Stimulated activated CD4-positive, alpha-beta T cell treated with anti-CD3 and anti-CD28 coated beads, TNF-alpha, amount 100 ng/mL, for 1 hour (primary cell): ENCODE data around the gene SPEN.

Experiments
- DNase-seq, 3 donors: peaks; one replicate each; pipeline ENCODE4 v3.0.0-alpha.2; 2020; ENCODE audit warnings: low read depth in 3 of 3, low spot score in 1 of 3

The SPEN gene

DNA sequence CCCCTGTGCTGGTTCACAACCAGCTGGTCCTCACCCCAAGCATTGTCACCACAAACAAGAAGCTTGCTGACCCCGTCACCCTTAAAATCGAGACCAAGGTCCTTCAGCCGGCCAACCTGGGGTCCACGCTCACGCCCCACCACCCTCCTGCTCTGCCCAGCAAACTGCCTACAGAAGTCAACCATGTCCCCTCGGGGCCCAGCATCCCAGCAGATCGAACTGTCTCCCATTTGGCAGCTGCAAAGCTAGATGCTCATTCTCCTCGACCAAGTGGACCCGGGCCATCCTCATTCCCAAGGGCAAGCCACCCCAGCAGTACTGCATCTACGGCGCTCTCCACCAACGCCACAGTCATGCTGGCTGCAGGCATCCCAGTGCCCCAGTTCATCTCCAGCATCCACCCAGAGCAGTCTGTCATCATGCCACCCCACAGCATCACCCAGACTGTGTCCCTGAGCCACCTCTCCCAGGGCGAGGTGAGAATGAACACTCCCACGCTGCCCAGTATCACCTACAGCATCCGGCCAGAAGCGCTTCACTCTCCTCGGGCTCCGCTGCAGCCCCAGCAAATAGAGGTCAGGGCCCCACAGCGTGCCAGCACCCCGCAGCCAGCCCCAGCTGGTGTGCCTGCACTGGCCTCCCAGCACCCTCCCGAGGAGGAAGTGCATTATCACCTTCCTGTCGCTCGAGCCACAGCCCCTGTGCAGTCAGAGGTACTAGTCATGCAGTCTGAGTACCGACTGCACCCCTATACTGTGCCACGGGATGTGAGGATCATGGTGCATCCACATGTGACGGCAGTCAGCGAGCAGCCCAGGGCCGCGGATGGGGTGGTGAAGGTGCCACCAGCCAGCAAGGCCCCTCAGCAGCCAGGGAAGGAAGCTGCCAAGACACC, 87.8 kb downstream of the SPEN start:
- DNase-seq = no peak

DNA sequence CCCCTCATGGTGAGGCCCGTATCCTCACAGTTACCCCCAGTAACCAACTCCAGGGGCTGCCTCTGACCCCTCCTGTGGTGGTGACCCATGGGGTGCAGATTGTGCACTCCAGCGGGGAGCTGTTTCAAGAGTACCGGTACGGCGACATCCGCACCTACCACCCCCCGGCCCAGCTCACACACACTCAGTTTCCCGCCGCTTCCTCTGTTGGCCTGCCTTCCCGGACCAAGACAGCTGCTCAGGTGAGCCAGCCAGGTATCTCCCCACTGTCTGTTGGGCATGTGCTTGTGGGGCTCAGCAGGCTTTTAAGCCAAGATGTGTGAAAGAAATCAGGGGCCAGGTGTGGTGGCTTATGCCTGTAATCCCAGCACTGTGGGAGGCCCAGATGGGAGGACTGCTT, 88.5 kb downstream of the SPEN start:
- DNase-seq = no peak

DNA sequence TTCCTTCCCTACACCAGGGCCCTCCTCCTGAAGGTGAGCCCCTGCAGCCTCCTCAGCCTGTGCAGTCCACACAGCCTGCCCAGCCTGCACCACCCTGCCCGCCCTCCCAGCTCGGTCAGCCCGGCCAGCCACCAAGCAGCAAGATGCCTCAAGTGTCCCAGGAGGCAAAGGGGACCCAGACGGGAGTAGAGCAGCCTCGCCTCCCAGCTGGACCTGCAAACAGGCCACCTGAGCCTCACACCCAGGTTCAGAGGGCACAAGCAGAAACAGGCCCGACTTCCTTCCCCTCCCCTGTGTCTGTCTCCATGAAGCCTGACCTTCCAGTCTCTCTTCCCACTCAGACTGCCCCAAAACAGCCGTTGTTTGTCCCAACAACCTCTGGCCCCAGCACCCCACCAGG, 89.6 kb downstream of the SPEN start:
- DNase-seq = no peak

DNA sequence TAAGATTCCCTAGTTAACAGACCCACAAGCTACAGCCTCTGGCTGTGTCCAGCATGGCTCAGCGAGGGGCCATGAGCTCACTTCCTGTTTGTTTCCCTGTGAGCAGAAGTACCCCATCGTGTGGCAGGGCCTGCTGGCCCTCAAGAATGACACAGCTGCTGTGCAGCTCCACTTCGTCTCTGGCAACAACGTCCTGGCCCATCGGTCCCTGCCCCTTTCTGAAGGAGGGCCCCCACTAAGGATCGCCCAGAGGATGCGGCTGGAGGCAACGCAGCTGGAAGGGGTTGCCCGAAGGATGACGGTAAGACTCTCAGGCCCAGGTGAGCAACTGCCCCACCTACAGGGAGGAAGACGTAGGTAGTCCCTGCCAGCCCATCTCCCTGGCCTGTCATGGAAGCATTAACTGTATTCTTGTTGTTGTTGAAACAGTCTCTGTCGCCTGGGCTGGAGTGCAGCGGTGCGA, 90.2 kb downstream of the SPEN start:
- DNase-seq = no peak

DNA sequence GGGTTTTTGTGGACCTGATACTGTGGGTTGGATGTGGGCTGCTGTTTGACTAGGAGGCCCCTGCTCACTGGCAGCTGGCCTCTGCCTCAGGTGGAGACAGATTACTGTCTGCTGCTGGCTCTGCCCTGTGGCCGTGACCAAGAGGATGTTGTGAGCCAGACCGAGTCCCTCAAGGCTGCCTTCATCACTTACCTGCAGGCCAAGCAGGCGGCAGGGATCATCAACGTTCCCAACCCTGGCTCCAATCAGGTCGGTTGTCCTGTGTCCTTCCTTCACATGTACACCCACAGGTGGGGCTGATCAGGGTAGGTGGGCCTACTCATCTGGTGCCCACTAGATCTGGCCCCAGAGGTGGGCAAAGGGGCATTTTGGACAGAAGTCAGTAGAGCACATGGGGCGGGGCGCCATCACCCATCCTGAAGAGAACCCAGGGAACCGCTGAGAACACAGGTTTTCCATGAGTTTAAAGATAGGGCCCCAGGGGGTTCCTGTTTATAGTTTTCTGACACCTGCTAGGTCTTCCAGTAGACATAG, 91.2 kb downstream of the SPEN start:
- no peak for DNase-seq

DNA sequence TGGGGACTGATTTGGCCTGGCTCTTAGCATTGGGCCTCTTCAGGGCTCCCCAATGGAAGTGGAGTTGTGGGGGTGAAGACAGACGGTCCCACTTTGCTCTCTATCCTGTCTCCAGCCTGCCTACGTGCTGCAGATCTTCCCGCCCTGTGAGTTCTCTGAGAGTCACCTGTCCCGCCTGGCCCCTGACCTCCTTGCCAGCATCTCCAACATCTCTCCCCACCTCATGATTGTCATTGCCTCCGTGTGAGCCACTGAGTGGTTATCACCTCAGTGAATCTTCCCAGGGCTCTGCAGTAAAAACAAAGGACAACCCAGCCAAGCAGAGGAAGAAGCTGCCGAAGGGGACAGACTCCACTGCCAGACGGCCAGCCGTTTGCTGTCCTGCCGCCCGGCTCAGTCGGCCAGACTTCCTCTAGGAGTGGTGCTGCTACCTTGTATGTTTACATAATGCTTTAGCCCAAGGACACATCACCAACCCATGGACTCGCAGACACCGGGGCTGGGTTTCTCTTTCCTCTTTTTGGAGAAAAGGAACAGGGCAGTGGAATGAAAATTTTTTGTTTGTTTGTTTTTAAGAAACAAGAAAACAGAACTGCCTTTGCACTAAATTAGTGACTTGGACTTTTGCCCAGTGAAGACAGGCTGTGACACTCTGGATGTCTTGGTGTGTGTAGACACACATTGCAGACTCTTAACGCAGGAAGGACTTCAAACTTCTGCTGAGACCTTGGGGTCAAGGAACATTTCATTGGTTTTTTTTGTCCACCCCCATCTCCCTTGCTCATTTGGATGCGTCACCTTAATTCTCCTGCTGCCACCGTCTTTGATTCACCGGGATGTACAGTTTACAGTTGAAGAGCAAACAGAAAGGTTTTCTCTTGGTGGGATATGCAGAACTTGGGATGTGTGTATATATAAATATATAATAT, 91.9 kb downstream of the SPEN start:
- no peak for DNase-seq

DNA sequence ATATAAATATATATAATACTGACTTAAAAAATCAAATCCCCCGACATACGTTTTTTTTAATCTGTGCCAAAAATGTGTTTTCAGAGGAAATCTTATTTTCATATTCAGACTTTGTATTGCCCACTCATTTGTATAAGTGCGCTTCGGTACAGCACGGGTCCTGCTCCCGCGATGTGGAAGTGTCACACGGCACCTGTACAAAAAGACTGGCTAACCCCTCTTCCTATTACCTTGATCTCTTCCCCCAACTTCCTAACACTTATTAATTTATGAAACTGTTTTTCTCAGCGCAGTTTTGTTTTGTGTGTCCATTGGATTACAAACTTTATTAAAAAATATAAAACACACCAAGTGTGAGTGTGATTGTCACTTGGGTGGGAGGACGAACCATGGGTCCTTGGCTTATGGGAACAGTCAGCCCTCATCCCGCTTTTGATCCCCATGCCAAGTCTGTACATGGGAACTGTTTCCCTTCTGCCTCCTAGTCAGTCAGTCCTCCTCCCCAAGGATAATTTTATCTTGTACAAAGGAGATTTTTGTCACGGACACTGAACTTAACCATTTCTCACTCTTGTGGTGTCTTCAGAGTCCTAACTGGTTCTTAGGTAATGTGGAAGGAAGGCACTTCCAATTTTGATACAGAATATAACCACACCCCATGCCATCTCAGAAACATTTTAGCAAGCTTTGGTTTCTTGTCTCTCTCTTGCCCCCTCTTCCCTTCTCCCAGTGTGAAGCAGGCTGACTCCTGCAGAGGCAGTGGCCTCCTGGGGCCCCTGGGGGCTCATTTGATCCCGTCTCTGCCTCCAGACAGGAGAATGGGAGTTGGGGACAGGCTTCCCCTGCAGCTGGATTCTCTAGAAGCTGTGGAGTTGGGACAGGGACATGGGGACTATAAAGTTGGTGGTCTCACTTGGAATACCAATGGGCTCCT, 92.9 kb downstream of the SPEN start:
- DNase-seq = no peak

DNA sequence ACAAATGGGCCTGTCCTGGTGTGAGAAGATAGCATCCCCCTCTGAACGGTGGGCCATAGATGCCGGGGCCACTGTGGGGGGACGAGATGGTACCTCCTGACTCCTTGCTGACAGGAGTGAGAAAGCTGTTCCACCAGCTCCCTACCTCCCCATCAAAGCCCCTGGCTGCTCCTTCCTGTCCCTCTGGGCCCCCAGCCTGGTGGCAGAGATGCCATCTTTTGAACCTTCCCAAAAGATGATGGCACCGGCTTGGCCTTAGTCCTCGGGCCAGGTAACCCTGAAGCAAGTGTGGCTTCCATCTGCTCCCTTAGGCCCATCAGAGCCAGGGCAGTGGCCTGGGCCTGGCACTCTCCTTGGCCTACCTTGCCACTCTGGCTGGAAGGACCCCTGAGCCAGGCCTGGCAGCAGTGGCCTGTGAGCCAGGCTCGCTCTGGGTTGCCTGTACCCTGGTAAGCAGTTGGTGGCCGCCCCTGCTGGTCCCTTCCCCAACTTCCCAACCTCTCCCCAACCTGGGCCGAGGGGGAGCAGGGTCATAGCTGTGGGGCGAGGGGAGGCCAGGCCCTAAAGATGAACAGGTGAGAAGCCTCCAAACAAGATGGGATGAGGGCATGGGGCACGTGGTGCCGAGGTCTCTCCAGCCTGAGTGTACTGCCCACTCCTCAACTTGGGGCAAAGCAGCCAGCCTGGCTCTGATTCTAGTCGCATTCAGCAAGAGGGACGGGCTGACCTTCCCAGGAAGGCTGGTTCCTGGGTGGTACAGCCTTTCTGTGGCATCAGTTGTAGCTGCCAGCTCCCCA, 93.7 kb downstream of the SPEN start:
- DNase-seq = no peak

DNA sequence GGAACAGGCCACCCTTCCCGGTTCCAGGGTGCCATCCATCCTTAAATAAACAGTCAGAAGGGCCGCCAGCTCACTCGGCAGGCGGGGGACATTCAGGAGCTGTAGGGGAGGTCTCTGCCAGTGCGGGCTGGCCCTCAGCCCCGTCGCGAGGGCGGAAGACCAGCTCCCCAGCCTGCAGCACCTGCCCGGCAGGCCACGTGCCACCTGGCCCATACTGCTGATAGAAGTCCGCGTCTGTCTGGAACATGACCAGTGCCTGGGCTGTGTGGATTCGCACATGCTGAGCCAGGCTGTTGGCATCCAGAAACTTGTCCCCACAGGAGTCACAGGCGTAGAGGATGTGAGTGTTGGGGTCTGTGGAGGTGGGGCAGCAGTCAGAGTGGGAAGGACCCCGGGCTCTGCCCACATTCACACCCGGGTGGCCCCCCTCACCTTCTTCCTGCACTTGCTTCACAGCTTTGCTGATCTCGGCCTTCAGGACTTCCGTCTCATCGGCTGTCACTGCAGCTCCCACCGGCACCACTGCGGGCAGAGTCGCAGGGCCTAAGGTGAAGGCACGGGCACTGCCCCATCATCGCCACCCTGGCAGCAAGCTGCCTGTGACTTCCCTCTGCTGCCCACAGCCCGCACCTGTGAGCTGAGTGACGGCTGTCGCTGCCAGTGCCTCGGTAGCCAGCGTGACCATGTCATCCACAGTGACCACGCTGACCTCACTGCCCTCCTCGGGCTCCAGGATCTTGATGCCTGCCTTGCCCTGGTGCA, 94.6 kb downstream of the SPEN start:
- no peak for DNase-seq

DNA sequence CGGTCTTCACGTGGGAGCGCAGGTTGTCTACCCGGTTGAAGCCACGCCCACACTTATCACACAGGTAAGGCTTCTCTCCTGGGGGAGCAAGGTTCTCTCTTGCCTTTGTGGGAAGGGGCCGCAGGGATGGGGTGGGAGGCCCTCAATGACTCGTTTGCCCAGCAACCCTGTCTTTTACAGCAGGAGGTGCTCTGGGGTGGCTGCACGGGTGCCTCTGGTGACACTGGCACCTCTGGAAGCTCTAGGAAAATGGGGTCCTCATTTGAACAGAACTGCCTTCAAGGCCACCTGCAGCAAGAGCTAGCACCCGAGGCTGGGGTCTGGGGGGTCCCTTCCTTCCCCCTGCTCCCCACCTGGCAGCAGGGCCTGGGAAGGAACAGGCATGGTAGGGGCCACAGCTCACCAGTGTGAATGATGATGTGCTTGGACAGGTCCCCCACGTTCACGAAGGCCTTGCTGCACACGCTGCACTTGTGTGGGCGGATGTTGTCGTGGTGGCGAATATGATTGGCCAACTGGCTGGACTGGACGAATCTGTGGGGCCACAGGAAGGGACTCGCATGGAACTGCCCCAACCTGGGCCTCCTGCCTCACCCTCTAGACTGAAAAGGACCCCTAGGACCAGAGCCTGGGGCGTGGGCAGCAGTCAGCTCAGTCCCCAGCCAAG, 95.3 kb downstream of the SPEN start:
- DNase-seq = no peak

DNA sequence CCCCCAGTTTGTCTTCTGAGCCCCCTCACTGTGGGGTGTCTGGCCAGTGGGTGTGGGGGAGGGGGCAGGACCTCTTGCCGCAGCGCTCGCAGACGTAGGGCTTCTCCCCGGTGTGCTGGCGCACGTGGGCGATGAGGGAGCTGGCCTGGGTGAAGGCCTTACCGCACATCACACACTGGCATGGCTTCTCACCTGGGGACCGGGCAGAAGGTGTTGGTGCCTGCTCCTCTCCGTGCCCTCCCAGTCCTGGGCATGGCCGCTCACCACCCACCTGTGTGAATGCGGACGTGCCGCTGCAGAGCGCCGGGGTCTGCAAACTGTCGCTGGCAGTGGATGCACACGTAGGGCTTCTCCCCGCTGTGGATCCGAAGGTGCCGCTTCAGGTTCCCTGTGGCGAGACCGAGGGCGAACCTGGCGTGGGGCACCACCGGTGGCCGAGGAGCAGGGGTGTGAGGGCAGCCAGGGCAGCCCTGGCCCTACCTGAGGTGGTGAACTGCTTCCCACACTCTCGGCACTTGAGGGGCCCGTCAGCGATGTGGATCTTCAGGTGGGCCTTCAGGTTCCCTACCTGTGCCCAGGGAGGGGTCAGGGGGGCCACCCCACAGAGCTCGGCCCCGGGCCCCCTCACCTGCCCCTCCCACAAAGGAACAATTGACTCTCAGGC, 96.0 kb downstream of the SPEN start:
- DNase-seq = no peak

DNA sequence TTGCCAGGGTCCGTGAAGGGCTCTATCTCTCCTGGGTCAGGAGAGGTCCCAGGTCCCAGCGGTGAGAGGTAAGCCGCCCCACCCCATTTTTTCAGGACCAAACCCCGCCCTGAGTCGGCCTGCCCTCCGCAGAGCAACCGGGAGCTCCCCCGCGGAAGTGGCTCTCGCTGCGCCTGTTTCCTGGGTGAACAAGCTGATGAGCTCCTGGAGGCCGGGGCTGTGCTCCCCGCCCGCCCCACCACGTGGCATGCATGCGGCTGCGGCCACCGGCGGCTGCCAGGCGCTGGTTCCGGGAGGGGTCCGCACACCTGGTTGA, 96.4 kb downstream of the SPEN start:
- DNase-seq = no peak

DNA sequence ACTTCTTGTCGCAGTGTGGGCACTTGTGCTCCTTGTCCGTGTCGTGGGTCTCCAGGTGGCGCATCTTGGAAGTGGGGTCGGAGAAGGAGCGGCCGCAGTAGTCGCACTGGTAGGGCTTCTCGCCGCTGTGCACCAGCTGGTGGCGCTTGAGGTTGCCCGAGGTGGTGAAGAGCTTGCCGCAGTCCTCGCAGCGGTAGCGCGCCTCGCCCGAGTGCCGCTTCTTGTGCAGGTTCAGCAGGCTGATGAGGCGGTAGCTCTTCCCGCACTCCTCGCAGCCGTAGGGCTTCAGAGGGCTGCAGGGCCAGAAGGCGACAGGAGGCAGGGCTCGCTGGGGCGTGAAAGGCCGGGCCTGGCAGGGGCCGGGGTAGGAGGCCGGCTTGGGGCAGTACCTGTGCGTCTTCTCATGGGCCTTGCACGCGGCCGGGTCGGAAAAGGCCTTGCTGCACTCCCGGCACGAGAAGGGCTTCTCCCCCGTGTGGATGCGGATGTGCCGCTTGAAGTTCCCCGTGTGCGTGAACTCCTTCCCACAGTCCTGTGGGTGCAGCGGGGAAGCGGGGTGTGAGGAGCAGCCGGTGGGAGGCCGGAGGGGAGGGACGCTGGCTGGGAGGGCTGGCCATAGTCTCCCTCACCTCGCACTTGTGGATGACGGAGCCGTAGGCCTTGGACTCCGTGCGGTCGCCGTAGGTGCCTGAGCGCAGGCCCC, 97.0 kb downstream of the SPEN start:
- DNase-seq = no peak

DNA sequence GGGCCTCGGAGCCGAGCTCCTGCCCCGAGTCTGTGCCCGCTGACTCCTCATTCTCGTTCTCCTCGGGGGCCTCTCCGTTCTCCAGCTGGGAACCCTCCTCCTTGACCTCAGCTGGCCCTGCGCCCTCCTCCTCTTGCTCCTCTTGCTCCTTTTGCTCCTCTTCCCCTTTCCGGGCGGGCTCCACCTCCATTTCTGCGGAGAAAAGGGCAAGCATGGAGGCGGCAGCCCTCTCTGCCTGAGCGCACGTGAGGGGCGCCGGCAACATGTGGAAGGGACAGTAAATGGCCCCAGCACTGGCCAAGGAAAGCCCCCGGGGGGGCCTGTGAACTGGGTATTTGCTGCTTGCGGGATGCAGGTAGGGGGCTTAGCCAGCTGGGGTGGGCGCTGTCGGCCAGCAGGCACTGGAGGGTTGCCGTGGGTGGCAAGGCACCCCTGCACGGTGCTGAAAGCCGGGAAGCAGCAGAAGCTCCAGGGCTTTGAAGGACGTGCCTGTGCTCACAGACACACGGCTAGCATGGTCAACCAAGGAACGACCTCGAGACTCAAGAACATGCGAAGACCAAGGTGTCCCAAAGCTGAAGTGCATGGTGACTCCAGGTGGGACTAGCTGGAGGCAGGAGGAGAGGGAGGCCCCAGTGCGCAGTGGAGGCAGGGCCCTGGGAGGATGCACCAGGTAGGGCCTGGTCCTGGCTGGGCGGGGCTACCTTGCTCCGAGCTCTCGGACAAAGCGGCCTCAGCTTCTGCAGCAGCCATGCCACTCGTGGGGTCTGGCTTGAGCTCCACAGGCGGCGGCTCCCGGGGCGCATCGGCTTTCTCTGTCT, 97.7 kb downstream of the SPEN start:
- DNase-seq = no peak

DNA sequence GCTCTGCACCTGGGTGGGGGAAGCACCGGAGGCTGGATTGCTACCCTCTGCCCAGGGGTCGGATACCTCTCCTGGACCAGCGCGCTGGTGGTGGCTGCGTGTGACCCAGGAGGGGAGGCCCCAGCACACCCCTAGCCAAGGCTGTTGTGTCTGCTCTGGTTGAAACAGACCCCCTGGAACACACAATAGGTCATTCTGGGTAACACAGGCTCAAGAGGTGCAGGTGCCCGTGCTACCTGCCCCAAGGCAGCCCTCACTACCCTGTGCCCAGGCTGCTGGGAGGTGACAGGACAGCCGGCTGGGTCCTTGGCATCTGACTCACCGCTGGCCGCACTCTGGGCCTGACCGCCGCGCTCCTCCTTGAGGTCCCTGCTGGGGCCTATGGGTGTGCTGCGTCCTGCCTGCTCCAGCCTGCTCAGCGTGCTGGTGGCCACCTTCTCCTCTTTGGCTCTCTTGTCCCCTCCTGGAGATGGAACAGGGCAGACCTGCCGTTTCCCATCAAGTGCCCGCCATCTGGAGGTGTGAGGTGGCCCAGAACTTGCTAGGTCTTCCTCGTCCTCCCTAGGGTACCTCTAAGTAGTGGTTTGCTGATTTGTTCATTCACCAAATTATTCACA, 98.4 kb downstream of the SPEN start:
- no peak for DNase-seq
